ENCODE data around the gene YPEL2. TPM values are rescaled to one million over a fixed set of nuclear protein-coding genes. Genes with fewer than 3 reads are reported as not detected.
A peak's percentile ranks its signal among the peaks of the same experiment; 100 is the strongest.

YPEL2 gene
- total and polyA plus RNA-seq, 2 donors (not counting 1 experiment from before 2014, with no cell fraction given): 20.7 to 51.8 TPM

DNA sequence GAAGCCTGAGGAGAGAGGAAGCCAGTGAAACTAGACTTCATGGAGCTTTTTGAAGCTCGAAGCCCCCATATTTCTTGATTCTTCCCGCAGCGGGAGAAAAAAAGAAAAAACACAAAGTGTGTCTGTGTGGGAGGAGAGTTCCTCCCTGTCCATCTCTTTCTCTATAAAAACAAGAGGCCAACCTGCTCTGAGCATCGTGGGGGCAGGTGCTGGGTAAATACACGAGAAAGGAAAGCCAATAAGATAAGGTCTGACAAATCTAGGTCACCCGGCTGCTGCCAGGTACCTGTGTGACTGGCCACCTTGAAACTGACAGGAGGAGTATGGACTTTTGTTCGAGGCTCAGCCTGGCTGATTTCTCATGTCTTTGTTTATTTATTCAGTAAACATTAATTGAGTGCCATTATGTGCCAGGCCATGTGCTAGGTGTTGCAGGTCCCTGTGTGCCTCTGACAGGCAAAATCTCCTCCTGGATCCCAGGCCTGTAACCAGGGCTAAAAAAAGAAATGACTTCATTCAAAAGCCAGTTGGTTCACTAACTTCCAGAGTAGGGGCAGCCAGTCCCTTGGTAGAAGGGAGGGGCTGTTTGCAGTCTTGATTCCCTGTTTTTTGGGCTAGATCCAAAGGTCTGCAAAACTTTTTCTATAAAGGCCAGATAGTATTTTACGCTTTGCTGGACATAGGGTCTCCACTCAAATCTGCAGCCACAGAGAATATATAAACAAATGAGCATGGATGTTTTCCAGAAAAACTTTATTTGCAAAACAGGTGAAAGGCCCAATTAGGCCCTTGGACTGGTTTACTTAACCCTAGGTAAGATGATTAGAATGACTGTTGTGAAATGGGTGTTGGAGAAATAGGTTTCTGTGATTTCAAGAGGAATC lies 35.6 kb downstream of the YPEL2 start:
- intact Hi-C loops (cut with micrococcal nuclease): no loop called here
- Histone ChIP-seq H2AFZ (ENCODE audit: insufficient read depth, low read depth, low read length, poor library complexity, severe bottlenecking) (no peak overlapping the region), H3K9ac (ENCODE audit: low read length) (no peak overlapping the region), H3K36me3 (replicated peaks in 1 of 2; ENCODE audit: control extremely low read depth in 1 of 2, control insufficient read depth in 1 of 2, extremely low read depth in 1 of 2, insufficient read depth in 2 of 2, low read length in 1 of 2) (no peaks in the 10 kb centered on the region), H3K4me2 (replicated peaks; ENCODE audit: low read depth, low read length, poor library complexity, severe bottlenecking) (no peak overlapping the region), H3K27me3 (replicated peaks in 1 of 4; ENCODE audit: control extremely low read depth in 1 of 4, control insufficient read depth in 3 of 4, insufficient read depth in 4 of 4, low read length in 3 of 4) (no peaks in the 10 kb centered on the region), H3K27ac (ENCODE audit: low read length in 2 of 2) (no peak overlapping the region), H3K4me3 (ENCODE audit: control extremely low read depth in 1 of 5, extremely low read depth in 1 of 5, insufficient read depth in 1 of 5, low read depth in 2 of 5, low read length in 4 of 5) (no peak overlapping the region), H3K9me3 (ENCODE audit: control extremely low read depth in 1 of 3, control insufficient read depth in 2 of 3, insufficient read depth in 1 of 3, low read length in 2 of 3) (no peaks in the 10 kb centered on the region), H3K4me1 (ENCODE audit: control insufficient read depth in 2 of 2, insufficient read depth in 2 of 2, low read length in 2 of 2) (peaks cover 75 to 97% of the 10 kb centered on the region in 2 donors), H3K79me2 (ENCODE audit: control insufficient read depth, insufficient read depth, low read length) (peaks cover 99% of the 10 kb centered on the region), H4K20me1 (ENCODE audit: control insufficient read depth, insufficient read depth, low read length, poor library complexity, severe bottlenecking) (no peaks in the 10 kb centered on the region)
- Mint-ChIP-seq H3K9me3 (ENCODE audit: insufficient read depth) (no peaks in the 10 kb centered on the region), H3K27me3 (no peaks in the 10 kb centered on the region), H3K4me1 (peaks cover 81% of the 10 kb centered on the region), H3K4me3 (no peak overlapping the region), H3K27ac (peak overlapping the region; percentile 61)
- POLR2A ChIA-PET: interaction anchor here (1.4 kb wide), 1 partner anchor 36 kb away, joined by 9 read pairs; the partner anchor contains the start of gene YPEL2
- DNase-seq (no peak), ATAC-seq (ENCODE audit: low read depth) (no peak)
- TF ChIP-seq EZH2 (IDR thresholded peaks at IDR 0.05; ENCODE audit: borderline replicate concordance, insufficient read depth, low read depth, low read length, poor library complexity, severe bottlenecking): no peak
- TF ChIP-seq, protein P1, sequence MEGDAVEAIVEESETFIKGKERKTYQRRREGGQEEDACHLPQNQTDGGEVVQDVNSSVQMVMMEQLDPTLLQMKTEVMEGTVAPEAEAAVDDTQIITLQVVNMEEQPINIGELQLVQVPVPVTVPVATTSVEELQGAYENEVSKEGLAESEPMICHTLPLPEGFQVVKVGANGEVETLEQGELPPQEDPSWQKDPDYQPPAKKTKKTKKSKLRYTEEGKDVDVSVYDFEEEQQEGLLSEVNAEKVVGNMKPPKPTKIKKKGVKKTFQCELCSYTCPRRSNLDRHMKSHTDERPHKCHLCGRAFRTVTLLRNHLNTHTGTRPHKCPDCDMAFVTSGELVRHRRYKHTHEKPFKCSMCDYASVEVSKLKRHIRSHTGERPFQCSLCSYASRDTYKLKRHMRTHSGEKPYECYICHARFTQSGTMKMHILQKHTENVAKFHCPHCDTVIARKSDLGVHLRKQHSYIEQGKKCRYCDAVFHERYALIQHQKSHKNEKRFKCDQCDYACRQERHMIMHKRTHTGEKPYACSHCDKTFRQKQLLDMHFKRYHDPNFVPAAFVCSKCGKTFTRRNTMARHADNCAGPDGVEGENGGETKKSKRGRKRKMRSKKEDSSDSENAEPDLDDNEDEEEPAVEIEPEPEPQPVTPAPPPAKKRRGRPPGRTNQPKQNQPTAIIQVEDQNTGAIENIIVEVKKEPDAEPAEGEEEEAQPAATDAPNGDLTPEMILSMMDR (IDR thresholded peaks at IDR 0.05): no peak
- CTCF ChIA-PET: interaction anchor here (0.7 to 2.7 kb wide), 4 partner anchors 8 to 73 kb away, joined by 3 to 18 read pairs (median 6); no protein-coding TSS in a partner anchor
- 80% methylated on average over 4 of the region's 8 CpGs for WGBS (ENCODE audit: insufficient coverage)

DNA sequence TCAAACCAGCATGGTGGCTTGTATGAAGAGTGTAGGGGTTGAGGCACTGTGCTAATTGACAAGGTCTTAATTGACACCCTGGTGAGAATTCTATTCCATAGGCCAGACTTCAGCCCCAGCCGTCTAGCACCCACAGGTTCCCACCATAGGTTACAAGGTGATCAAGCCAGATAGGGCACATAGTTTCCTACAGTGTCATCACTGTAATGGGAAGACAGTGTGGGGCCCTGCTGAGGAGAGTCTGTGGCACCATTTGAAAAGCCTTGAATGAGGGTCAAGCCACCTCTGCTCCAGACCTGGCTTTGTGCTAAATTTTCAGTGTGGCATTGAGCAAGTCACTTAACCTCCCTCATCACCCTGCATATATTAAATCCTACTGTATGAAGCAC lies 36.2 kb downstream of the YPEL2 start:
- intact Hi-C loops (cut with micrococcal nuclease): no loop called here
- Histone ChIP-seq H3K36me3 (replicated peaks in 1 of 2; ENCODE audit: control extremely low read depth in 1 of 2, control insufficient read depth in 1 of 2, extremely low read depth in 1 of 2, insufficient read depth in 2 of 2, low read length in 1 of 2) (no peaks in the 10 kb centered on the region), H3K27me3 (replicated peaks in 1 of 4; ENCODE audit: control extremely low read depth in 1 of 4, control insufficient read depth in 3 of 4, insufficient read depth in 4 of 4, low read length in 3 of 4) (no peaks in the 10 kb centered on the region), H4K20me1 (ENCODE audit: control insufficient read depth, insufficient read depth, low read length, poor library complexity, severe bottlenecking) (no peaks in the 10 kb centered on the region), H3K79me2 (ENCODE audit: control insufficient read depth, insufficient read depth, low read length) (peaks cover 95% of the 10 kb centered on the region), H3K4me1 (ENCODE audit: control insufficient read depth in 2 of 2, insufficient read depth in 2 of 2, low read length in 2 of 2) (peaks cover 75 to 97% of the 10 kb centered on the region in 2 donors), H3K27ac (ENCODE audit: low read length in 2 of 2) (no peak overlapping the region), H3K4me2 (replicated peaks; ENCODE audit: low read depth, low read length, poor library complexity, severe bottlenecking) (no peak overlapping the region), H3K9ac (ENCODE audit: low read length) (no peak overlapping the region), H3K4me3 (ENCODE audit: control extremely low read depth in 1 of 5, extremely low read depth in 1 of 5, insufficient read depth in 1 of 5, low read depth in 2 of 5, low read length in 4 of 5) (no peak overlapping the region), H2AFZ (ENCODE audit: insufficient read depth, low read depth, low read length, poor library complexity, severe bottlenecking) (no peak overlapping the region), H3K9me3 (ENCODE audit: control extremely low read depth in 1 of 3, control insufficient read depth in 2 of 3, insufficient read depth in 1 of 3, low read length in 2 of 3) (no peaks in the 10 kb centered on the region)
- no peak for TF ChIP-seq EZH2 (IDR thresholded peaks at IDR 0.05; ENCODE audit: borderline replicate concordance, insufficient read depth, low read depth, low read length, poor library complexity, severe bottlenecking)
- TF ChIP-seq, protein P1 (IDR thresholded peaks at IDR 0.05): no peak
- DNase-seq (no peak), ATAC-seq (ENCODE audit: low read depth) (no peak)
- no CpG with 5 or more reads among the region's 1 CpG for WGBS (ENCODE audit: insufficient coverage)
- Mint-ChIP-seq H3K4me3 (no peak overlapping the region), H3K4me1 (peaks cover 81% of the 10 kb centered on the region), H3K27ac (peak overlapping the region; percentile 61), H3K27me3 (no peaks in the 10 kb centered on the region), H3K9me3 (ENCODE audit: insufficient read depth) (no peaks in the 10 kb centered on the region)
- CTCF ChIA-PET: no interaction called here
- POLR2A ChIA-PET: no interaction called here

Data from B cell (primary cell).